Measurements from ENCODE around the gene ABCA6. TPM values are rescaled to one million over a fixed set of nuclear protein-coding genes. Genes with fewer than 3 reads are reported as not detected.
"Not testable (repeated sequence)": the region's sequence is repeated elsewhere in the genome, so short reads cannot be mapped to it uniquely, and the experiment has no call there.

The ABCA6 gene
- total and polyA plus RNA-seq, 2 of the 13 experiments (the other 11 are each of a cell fraction or from before 2014, with no cell fraction given) = 0.05 to 0.11 TPM

GRCh38 chr17:69070378-69071232, 71.1 kb downstream of the ABCA6 start:
- ATAC-seq = peak; percentile 59
- TF ChIP-seq ZNF331 (CRISPR knock-in tag; IDR thresholded peaks at IDR 0.05) (peak; percentile 18; the same call in 1 of the 2 replicates), MED1 (CRISPR knock-in tag; IDR thresholded peaks at IDR 0.05) (peak; percentile 57), NFATC3 (CRISPR knock-in tag; IDR thresholded peaks at IDR 0.05) (peak; percentile 23; the same call in 1 of the 2 replicates), ZFP90 (CRISPR knock-in tag; IDR thresholded peaks at IDR 0.05; ENCODE audit: borderline replicate concordance) (0 out of 2 replicates have a peak, but pooled peaks have one; percentile 42), SAP130 (CRISPR knock-in tag; IDR thresholded peaks at IDR 0.05; ENCODE audit: low read depth) (peak; percentile 7; the same call in 1 of the 2 replicates), SOX13 (CRISPR knock-in tag; conservative IDR thresholded peaks at IDR 0.05 in 1 of 2, IDR thresholded peaks at IDR 0.05 in 1 of 2) (peak in 1 of 2 experiments; percentile 15; a peak in 1 of 4 replicates), KDM5B (CRISPR knock-in tag; IDR thresholded peaks at IDR 0.05; ENCODE audit: borderline replicate concordance) (peak; percentile 8; the same call in 1 of the 2 replicates), FOSL2 (CRISPR knock-in tag; IDR thresholded peaks at IDR 0.05) (peak; percentile 8; the same call in 1 of the 2 replicates), ATF7 (CRISPR knock-in tag; IDR thresholded peaks at IDR 0.05) (peak; percentile 17; the same call in 1 of the 2 replicates), PAXIP1 (CRISPR knock-in tag; conservative IDR thresholded peaks at IDR 0.05) (peak; percentile 22; the same call in 1 of the 2 replicates), ZNF446 (CRISPR knock-in tag; IDR thresholded peaks at IDR 0.05) (0 out of 2 replicates have a peak, but pooled peaks have one; percentile 43), ZNF280B (CRISPR knock-in tag; IDR thresholded peaks at IDR 0.05; ENCODE audit: borderline replicate concordance) (0 out of 2 replicates have a peak, but pooled peaks have one; percentile 45), SAFB2 (CRISPR knock-in tag; IDR thresholded peaks at IDR 0.05; ENCODE audit: borderline replicate concordance, low read depth) (peak; percentile 69; the same call in 1 of the 2 replicates), ZFP91 (CRISPR knock-in tag; IDR thresholded peaks at IDR 0.05; ENCODE audit: borderline replicate concordance) (peak; percentile 31; the same call in 1 of the 2 replicates)
- not testable (repeated sequence) for TF ChIP-seq SOX13, ATF7 (IDR thresholded peaks at IDR 0.05)

More at GRCh38 chr17:69070378-69071232, 71.1 kb downstream of the ABCA6 start:
- in situ Hi-C loops (cut with HindIII; ENCODE audit: extremely low pct_ligation_motif_present, low pct_unique_long_range_greater_than_20kb) = loop anchor here (25.0 kb wide), 1 partner anchor 283 kb away; no protein-coding TSS in a partner anchor
- H3K9ac ChIP-seq (ENCODE audit: insufficient read depth, low read depth, low read length); H3K27me3 ChIP-seq (ENCODE audit: control insufficient read depth in 1 of 2, insufficient read depth in 2 of 2, low read length in 2 of 2); FAIRE-seq; CTCF ChIA-PET (ENCODE audit: low intra/inter-chr PET ratio, low total read pairs); H4K20me1 ChIP-seq (ENCODE audit: insufficient read depth, low read length); H3K36me3 ChIP-seq (replicated peaks in 1 of 2; ENCODE audit: control insufficient read depth in 1 of 2, insufficient read depth in 2 of 2, low read length in 2 of 2); BruUV-seq (replicated peaks); H3K4me3 ChIP-seq (replicated peaks in 1 of 3; ENCODE audit: insufficient read depth in 1 of 3, low read depth in 2 of 3, low read length in 3 of 3); H3K9me3 ChIP-seq (ENCODE audit: low read length); H3K79me2 ChIP-seq (ENCODE audit: insufficient read depth, low read length): not testable (repeated sequence)
- peak; percentile 54 for DNase-seq (ENCODE audit: low spot score)
- POLR2A ChIA-PET = interaction anchor here (1.1 to 2.9 kb wide), 2 partner anchors 20 to 23 kb away, joined by 4 to 12 read pairs; no protein-coding TSS in a partner anchor
- Histone ChIP-seq H3K4me1 (ENCODE audit: insufficient read depth, low read length) (peaks cover 64% of the 10 kb centered on the region), H3K27ac (ENCODE audit: extremely low read length, insufficient read depth, low read length) (peak overlapping the region; percentile 1), H3K4me2 (ENCODE audit: low read depth, low read length) (0 out of 2 replicates have a peak overlapping the region, but pooled peaks have one; percentile 3), H2AFZ (ENCODE audit: low read length) (peak overlapping the region; percentile 50)
- WGBS (ENCODE audit: low lambda C conversion rate) = 69% methylated on average over 7 of the region's 12 CpGs
- intact Hi-C loops (cut with micrococcal nuclease; ENCODE audit: unreplicated experiment) = loop anchor here (5.0 kb wide), 1 partner anchor 298 kb away; no protein-coding TSS in a partner anchor

All from HepG2 (cell line).